ENCODE data around the gene JMJD4. TPM values are rescaled to one million over a fixed set of nuclear protein-coding genes. Genes with fewer than 3 reads are reported as not detected.

Gene JMJD4
- total RNA-seq (10 to 100 TPM; 13.4 to 16.1 TPM), polyA plus RNA-seq (ENCODE audit: insufficient read length in 6 of 6) (10 to 100 TPM; 15.0 to 18.6 (median 17.8) TPM)
- long read RNA-seq, donor 1, partial matches to known transcripts: 5 of 13 reads
- long read RNA-seq, donor 1, other reads (novel, unspliced or antisense): 0 of 13 reads
- long read RNA-seq, donor 2, partial matches to known transcripts: 0 of 5 reads
- long read RNA-seq, donor 2, other reads (novel, unspliced or antisense): 0 of 5 reads
- long read RNA-seq, donor 3, transcript JMJD4-201 (6 exons, 2,595 nt): major isoform, 5 of 7 reads
- long read RNA-seq, donor 3, partial matches to known transcripts: 0 of 7 reads
- long read RNA-seq, donor 3, other reads (novel, unspliced or antisense): 0 of 7 reads
- long read RNA-seq, donor 4, transcript JMJD4-201 (6 exons, 2,595 nt): major isoform, 5 of 7 reads
- long read RNA-seq, donor 4, partial matches to known transcripts: 0 of 7 reads
- long read RNA-seq, donor 4, other reads (novel, unspliced or antisense): 2 of 7 reads
- long read RNA-seq, donor 5, partial matches to known transcripts: 0 of 5 reads
- long read RNA-seq, donor 5, other reads (novel, unspliced or antisense): 0 of 5 reads
- long read RNA-seq, donor 6, partial matches to known transcripts: 0 of 5 reads
- long read RNA-seq, donor 6, other reads (novel, unspliced or antisense): 0 of 5 reads
- long read RNA-seq, donor 7, partial matches to known transcripts: 0 of 3 reads
- long read RNA-seq, donor 7, other reads (novel, unspliced or antisense): 0 of 3 reads
- long read RNA-seq, donor 8, partial matches to known transcripts: 0 of 4 reads
- long read RNA-seq, donor 8, other reads (novel, unspliced or antisense): 0 of 4 reads
- long read RNA-seq, donor 9: 0 reads
- long read RNA-seq, donor 10, transcript JMJD4-201 (6 exons, 2,595 nt): major isoform, 10 of 17 reads
- long read RNA-seq, donor 10, partial matches to known transcripts: 0 of 17 reads
- long read RNA-seq, donor 10, other reads (novel, unspliced or antisense): 6 of 17 reads
- long read RNA-seq, donor 11, partial matches to known transcripts: 0 of 4 reads
- long read RNA-seq, donor 11, other reads (novel, unspliced or antisense): 0 of 4 reads
- long read RNA-seq, donor 12, transcript JMJD4-201 (6 exons, 2,595 nt): major isoform, 5 of 7 reads
- long read RNA-seq, donor 12, partial matches to known transcripts: 0 of 7 reads
- long read RNA-seq, donor 12, other reads (novel, unspliced or antisense): 0 of 7 reads

- Histone ChIP-seq H3K27ac (peak within 1 kb of the TSS; percentile 73 to 76), H3K27me3 (no peaks in the 10 kb centered on the region), H3K9me3 (no peaks in the 10 kb centered on the region), H3K4me3 (peak within 1 kb of the TSS; percentile 91 to 97), H3K4me1 (peaks cover 8 to 30% of the 10 kb centered on the region in 2 donors), H3K36me3 (peaks cover 0 to 29% of the 10 kb centered on the region in 2 donors)
- ATAC-seq (peak; percentile 97), DNase-seq (peak; percentile 86 to 96 (median 93))
- no peak for TF ChIP-seq CTCF (IDR thresholded peaks at IDR 0.05)
- intact Hi-C loops (cut with DNase I): no loop called here
Observed at GRCh38 chr1:227734856-227735538, at the start of gene JMJD4, which contains the start of gene SNAP47. Gene JMJD4, minus strand, starts transcription at chr1:227735302. Its CDS starts 29 bp downstream, at chr1:227735273. Gene SNAP47, plus strand, starts transcription at chr1:227735435. Its CDS starts 12,302 bp downstream, at chr1:227747737.

GRCh38 chr1:227782226-227782625 lies 47.1 kb upstream of the JMJD4 start:
- intact Hi-C loops (cut with DNase I): no loop called here
- Histone ChIP-seq H3K27me3 (peaks cover 0 to 22% of the 10 kb centered on the region in 2 donors), H3K4me1 (peaks cover 8 to 9% of the 10 kb centered on the region in 2 donors), H3K36me3 (peaks cover 0 to 14% of the 10 kb centered on the region in 2 donors), H3K9me3 (no peaks in the 10 kb centered on the region), H3K27ac (no peak overlapping the region), H3K4me3 (no peak overlapping the region)
- TF ChIP-seq CTCF (IDR thresholded peaks at IDR 0.05): no peak
- ATAC-seq: no peak
- DNase-seq: peak in 1 of 4 donors; percentile 57

GRCh38 chr1:227781314-227781930 lies 46.3 kb upstream of the JMJD4 start:
- Histone ChIP-seq H3K36me3 (peaks cover 0 to 20% of the 10 kb centered on the region in 2 donors), H3K4me3 (no peak overlapping the region), H3K4me1 (peaks cover under 1 to 1% of the 10 kb centered on the region in 2 donors), H3K9me3 (no peaks in the 10 kb centered on the region), H3K27ac (no peak overlapping the region), H3K27me3 (peaks cover 0 to 14% of the 10 kb centered on the region in 2 donors)
- ATAC-seq (no peak), DNase-seq (peak in 1 of 4 donors; percentile 73)
- no peak for TF ChIP-seq CTCF (IDR thresholded peaks at IDR 0.05)
- intact Hi-C loops (cut with DNase I): no loop called here
